HS-27A (cell line): ENCODE measurements around the gene SLC22A9.

Source experiments
- DNase-seq: peaks from one replicate; pipeline ENCODE4 v3.0.0-alpha.2; 2012; ENCODE audit warnings: low read depth, missing footprints

SLC22A9 gene

DNA sequence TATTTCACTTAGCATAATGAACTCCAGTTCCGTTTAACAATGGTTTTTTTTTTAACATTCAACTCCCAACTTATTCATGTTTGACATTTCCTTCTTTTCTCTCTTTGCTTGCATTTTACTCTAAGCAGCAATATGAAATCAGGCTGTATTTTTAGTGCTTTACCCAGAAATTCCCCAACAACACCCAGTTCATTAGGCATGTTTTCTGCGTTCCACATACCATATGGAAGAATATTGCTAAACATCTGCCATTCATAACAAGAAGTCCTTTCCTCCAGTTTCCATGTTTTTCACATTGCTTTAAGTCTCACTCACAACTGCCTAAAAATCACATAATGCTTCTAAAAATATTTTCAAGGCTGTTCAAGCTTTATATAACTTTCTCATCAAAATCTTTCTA is 75.5 kb downstream of the SLC22A9 start:
- no peak for DNase-seq

DNA sequence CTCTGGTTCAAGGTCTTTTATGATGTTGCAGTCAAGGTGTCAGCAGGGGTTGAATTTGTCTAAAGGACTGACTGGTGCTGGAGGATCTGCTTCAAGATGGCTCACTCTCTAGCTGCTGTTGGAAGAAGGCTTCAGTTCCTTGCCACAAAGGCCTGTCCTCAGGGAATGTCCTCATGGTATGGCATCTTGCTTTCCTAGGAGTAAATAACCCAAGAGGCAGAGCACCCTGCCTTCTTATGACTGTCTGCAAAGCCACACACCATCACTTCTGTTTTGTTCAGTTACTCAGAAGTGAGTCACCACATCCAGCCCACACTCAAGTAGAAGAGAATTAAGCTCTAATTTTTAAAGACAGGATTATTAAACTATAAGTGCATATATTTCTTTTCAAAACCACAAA is 76.1 kb downstream of the SLC22A9 start:
- no peak for DNase-seq

DNA sequence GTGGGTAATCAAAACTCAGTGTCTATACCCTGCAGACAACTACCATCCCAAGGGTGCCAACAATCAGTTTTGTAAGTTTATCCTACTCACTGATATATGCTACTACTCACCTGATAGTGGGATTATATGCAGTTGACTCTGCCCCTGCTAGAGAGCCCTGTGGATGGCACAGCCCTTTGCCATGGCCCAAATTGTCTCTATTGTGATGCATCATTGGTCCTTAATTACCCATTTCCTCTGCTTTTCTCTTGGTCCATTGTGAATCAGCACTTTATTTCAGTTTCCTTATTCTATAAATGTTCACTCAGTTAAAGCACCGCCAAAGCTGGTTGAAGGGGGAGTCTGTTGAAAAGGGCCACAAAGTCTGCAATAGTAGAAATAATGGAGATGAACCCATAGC is 79.1 kb downstream of the SLC22A9 start:
- DNase-seq: no peak

DNA sequence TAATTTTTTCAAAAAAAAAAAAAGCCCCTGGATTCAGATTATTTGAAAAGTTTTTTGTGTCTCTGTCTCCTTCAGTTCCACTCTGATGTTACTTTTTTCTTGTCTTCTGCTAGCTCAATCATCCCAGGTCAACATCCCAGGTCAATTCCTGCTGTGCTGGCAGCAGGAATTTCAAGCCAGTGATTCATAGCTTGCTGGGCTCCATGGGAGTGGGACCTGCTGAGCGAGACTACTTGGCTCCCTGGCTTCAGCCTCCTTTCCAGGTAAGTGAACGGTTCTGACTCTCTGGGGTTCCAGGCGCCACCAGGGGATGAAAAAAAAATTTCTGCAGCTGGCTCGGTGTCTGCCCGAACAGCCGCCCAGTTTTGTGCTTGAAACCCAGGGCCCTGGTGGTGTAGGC is 90.0 kb downstream of the SLC22A9 start:
- no peak for DNase-seq
